Neural cell (in vitro differentiated cells): ENCODE measurements around the gene CDO1. TPM values are rescaled to one million over a fixed set of nuclear protein-coding genes. Genes with fewer than 3 reads are reported as not detected.

Experiments
- H2AFZ ChIP-seq: fragments of 200-600, 300-800 bp; sonication (generic), shearing (Covaris generic); 2 replicates; pipeline ENCODE4 v1.6.0; 2014; ENCODE audit warnings: low read depth, mild to moderate bottlenecking, antibody characterized with exemption, low read length, moderate library complexity
- H3F3A ChIP-seq: fragments of 200-600 bp; shearing (Covaris generic); 2 replicates; pipeline ENCODE4 v1.6.1; 2016; ENCODE audit warnings: mild to moderate bottlenecking, moderate library complexity, mixed read lengths, antibody characterized with exemption, low read length; ENCODE audit not compliant: insufficient read depth, poor library complexity, severe bottlenecking
- H3K27ac ChIP-seq: fragments of 200-600, 300-800 bp; sonication (generic), shearing (Covaris generic); 2 replicates; pipeline ENCODE4 v1.5.1; 2014; ENCODE audit warnings: mild to moderate bottlenecking, low read length, moderate library complexity
- H3K27me3 ChIP-seq: fragments of 300-800, 200-600 bp; sonication (generic), shearing (Covaris generic); 2 replicates; pipeline ENCODE4 v1.6.0; 2014; ENCODE audit warnings: mild to moderate bottlenecking, low read depth, low read length, moderate library complexity; ENCODE audit not compliant: insufficient read depth
- H3K36me3 ChIP-seq: fragments of 300-800, 200-600 bp; sonication (generic), shearing (Covaris generic); 2 replicates; pipeline ENCODE4 v1.5.1; 2014; ENCODE audit warnings: mild to moderate bottlenecking, antibody characterized with exemption, low read length, moderate library complexity; ENCODE audit not compliant: insufficient read depth
- H3K4me2 ChIP-seq: fragments of 300-800, 200-600 bp; sonication (generic), shearing (Covaris generic); 2 replicates; pipeline ENCODE4 v1.6.0; 2014; ENCODE audit warnings: mild to moderate bottlenecking, low read length
- H3K4me3 ChIP-seq: fragments of 300-800, 200-600 bp; sonication (generic), shearing (Covaris generic); 2 replicates; pipeline ENCODE4 v1.5.1; 2014; ENCODE audit warnings: mild to moderate bottlenecking, low read length, moderate library complexity
- H3K79me2 ChIP-seq: fragments of 200-600 bp; shearing (Covaris generic); replicated peaks from 2 replicates; pipeline ENCODE4 v1.6.0; 2014; ENCODE audit warnings: mild to moderate bottlenecking, low read length, moderate library complexity; ENCODE audit not compliant: insufficient read depth
- H3K9ac ChIP-seq: fragments of 300-800, 200-600 bp; sonication (generic), shearing (Covaris generic); 2 replicates; pipeline ENCODE4 v1.6.1; 2016; ENCODE audit warnings: mild to moderate bottlenecking, low read length, mixed read lengths
- H3K9me2 ChIP-seq: fragments of 200-600 bp; shearing (Covaris generic); 2 replicates; pipeline ENCODE4 v1.6.1; 2016; ENCODE audit warnings: mild to moderate bottlenecking, low read length, mixed read lengths; ENCODE audit not compliant: insufficient read depth
- H3K9me3 ChIP-seq: fragments of 200-600, 300-800 bp; sonication (generic), shearing (Covaris generic); 2 replicates; pipeline ENCODE4 v1.6.1; 2016; ENCODE audit warnings: mild to moderate bottlenecking, mixed run types, low read length, moderate library complexity, mixed read lengths
- H4K20me1 ChIP-seq: fragments of 200-600 bp; shearing (Covaris generic); 2 replicates; pipeline ENCODE4 v1.6.1; 2016; ENCODE audit warnings: mild to moderate bottlenecking, mixed run types; ENCODE audit not compliant: insufficient read depth
- EP300 ChIP-seq: fragments of 450-650 bp; conservative IDR thresholded peaks from 2 replicates; pipeline ENCODE4 v1.6.1; 2014; ENCODE audit warnings: antibody characterized with exemption, mild to moderate bottlenecking, moderate library complexity; ENCODE audit not compliant: poor library complexity, severe bottlenecking
- EZH2 ChIP-seq: fragments of 200-600, 300-800 bp; shearing (Covaris generic), sonication (generic); IDR thresholded peaks from 2 replicates; pipeline ENCODE4 v1.6.1; 2014; ENCODE audit warnings: antibody characterized with exemption, low read length, borderline replicate concordance, mild to moderate bottlenecking; ENCODE audit not compliant: insufficient read depth, poor library complexity, severe bottlenecking
- MXI1 ChIP-seq: fragments of 450-650 bp; conservative IDR thresholded peaks from 2 replicates; pipeline ENCODE4 v1.6.1; 2014; ENCODE audit warnings: antibody characterized with exemption, mild to moderate bottlenecking; ENCODE audit not compliant: poor library complexity, severe bottlenecking
- POLR2AphosphoS5 ChIP-seq: IDR thresholded peaks from 2 replicates; pipeline ENCODE4 v1.6.1; 2012
- RAD21 ChIP-seq: fragments of 450-650 bp; conservative IDR thresholded peaks from 2 replicates; pipeline ENCODE4 v1.6.1; 2014; ENCODE audit warnings: antibody characterized with exemption, mild to moderate bottlenecking, moderate library complexity
- SMC3 ChIP-seq: fragments of 450-650 bp; conservative IDR thresholded peaks from 2 replicates; pipeline ENCODE4 v1.6.1; 2014; ENCODE audit warnings: antibody characterized with exemption, mild to moderate bottlenecking, moderate library complexity; ENCODE audit not compliant: poor library complexity
- TAF1 ChIP-seq: IDR thresholded peaks from 2 replicates; pipeline ENCODE4 v1.6.1; 2012; ENCODE audit warnings: low read depth
- polyA plus RNA-seq: library from polyadenylated mRNA; depleted of rRNA; stranded (reverse); fragments of >200 nt; gene quantifications from 2 replicates; pipeline ENCODE4 v1.2.3, GENCODE V29; 2014
- TF ChIP-seq, protein P1 (sequence below): fragments of 450-650 bp; IDR thresholded peaks from 2 replicates; pipeline ENCODE4 v1.5.1; 2014; ENCODE audit warnings: antibody characterized with exemption, mild to moderate bottlenecking, moderate library complexity; ENCODE audit not compliant: poor library complexity, severe bottlenecking
- TF ChIP-seq, protein P2 (sequence below): IDR thresholded peaks from 2 replicates; pipeline ENCODE4 v1.6.1; 2012; ENCODE audit warnings: borderline replicate concordance

CDO1 gene
- polyA plus RNA-seq, 1 donor from 2014 or later: 201 TPM

DNA sequence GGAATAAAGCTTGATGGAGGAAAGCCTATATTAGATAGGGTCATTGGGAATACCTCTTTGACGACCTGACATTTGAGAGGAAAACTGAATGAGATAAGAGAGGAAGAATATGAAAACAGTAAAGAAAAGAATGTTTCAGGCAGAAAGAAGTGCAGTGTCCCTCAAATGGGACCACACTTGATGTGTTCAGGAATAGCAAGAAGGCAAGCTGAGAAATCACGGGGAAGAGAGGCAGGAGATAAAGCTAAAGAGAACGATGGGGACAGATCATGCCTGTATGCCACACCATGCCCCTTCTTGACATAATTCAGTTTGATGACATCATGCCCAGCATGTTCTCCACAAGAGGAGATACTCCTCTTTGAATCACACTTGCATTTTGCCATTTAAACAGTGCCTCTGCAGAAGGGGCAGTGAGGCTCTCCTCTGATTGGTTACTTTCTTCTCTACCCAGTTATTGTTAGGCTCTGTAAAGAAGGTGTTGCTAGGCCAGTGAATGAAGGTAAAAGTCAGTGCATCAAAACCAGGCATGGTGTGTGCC is 32.9 kb upstream of the CDO1 start:
- TF ChIP-seq SMC3: no peak
- TF ChIP-seq RAD21: no peak
- no peak for TF ChIP-seq MXI1
- TF ChIP-seq EP300: no peak
- TF ChIP-seq TAF1: no peak
- TF ChIP-seq, protein P1, sequence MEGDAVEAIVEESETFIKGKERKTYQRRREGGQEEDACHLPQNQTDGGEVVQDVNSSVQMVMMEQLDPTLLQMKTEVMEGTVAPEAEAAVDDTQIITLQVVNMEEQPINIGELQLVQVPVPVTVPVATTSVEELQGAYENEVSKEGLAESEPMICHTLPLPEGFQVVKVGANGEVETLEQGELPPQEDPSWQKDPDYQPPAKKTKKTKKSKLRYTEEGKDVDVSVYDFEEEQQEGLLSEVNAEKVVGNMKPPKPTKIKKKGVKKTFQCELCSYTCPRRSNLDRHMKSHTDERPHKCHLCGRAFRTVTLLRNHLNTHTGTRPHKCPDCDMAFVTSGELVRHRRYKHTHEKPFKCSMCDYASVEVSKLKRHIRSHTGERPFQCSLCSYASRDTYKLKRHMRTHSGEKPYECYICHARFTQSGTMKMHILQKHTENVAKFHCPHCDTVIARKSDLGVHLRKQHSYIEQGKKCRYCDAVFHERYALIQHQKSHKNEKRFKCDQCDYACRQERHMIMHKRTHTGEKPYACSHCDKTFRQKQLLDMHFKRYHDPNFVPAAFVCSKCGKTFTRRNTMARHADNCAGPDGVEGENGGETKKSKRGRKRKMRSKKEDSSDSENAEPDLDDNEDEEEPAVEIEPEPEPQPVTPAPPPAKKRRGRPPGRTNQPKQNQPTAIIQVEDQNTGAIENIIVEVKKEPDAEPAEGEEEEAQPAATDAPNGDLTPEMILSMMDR: no peak
- no peak for TF ChIP-seq POLR2AphosphoS5
- TF ChIP-seq, protein P2, sequence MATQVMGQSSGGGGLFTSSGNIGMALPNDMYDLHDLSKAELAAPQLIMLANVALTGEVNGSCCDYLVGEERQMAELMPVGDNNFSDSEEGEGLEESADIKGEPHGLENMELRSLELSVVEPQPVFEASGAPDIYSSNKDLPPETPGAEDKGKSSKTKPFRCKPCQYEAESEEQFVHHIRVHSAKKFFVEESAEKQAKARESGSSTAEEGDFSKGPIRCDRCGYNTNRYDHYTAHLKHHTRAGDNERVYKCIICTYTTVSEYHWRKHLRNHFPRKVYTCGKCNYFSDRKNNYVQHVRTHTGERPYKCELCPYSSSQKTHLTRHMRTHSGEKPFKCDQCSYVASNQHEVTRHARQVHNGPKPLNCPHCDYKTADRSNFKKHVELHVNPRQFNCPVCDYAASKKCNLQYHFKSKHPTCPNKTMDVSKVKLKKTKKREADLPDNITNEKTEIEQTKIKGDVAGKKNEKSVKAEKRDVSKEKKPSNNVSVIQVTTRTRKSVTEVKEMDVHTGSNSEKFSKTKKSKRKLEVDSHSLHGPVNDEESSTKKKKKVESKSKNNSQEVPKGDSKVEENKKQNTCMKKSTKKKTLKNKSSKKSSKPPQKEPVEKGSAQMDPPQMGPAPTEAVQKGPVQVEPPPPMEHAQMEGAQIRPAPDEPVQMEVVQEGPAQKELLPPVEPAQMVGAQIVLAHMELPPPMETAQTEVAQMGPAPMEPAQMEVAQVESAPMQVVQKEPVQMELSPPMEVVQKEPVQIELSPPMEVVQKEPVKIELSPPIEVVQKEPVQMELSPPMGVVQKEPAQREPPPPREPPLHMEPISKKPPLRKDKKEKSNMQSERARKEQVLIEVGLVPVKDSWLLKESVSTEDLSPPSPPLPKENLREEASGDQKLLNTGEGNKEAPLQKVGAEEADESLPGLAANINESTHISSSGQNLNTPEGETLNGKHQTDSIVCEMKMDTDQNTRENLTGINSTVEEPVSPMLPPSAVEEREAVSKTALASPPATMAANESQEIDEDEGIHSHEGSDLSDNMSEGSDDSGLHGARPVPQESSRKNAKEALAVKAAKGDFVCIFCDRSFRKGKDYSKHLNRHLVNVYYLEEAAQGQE: no peak
- TF ChIP-seq EZH2: no peak
- H3K27ac ChIP-seq: peak overlapping the region; percentile 62
- H4K20me1 ChIP-seq: no peaks in the 10 kb centered on the region

DNA sequence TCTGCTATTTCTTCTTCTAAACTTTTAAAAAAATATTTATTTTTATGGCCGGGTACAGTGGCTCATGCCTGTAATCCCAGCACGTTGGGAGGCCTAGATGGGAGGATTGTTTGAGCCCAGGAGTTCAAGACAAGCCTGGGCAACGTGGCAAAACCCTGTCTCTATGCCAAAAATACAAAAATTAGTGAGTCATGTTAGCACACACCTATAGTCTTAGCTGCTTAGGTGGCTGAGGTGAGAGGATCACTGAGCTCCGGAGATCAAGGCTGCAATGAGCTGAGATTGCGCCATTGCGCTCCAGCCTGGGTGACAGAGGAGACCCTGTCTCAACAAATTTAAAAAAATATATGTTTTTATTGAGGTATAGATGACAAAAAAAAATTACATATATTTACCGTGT is 30.8 kb upstream of the CDO1 start:
- Histone ChIP-seq H3K4me3 (no peak overlapping the region), H3K79me2 (peaks cover 68% of the 10 kb centered on the region), H3K4me2 (no peak overlapping the region), H3K27me3 (no peaks in the 10 kb centered on the region), H3K27ac (no peak overlapping the region), H3K9me2 (no peaks in the 10 kb centered on the region), H2AFZ (no peak overlapping the region), H4K20me1 (no peaks in the 10 kb centered on the region), H3F3A (no peaks in the 10 kb centered on the region), H3K36me3 (no peaks in the 10 kb centered on the region), H3K9ac (no peak overlapping the region), H3K9me3 (no peaks in the 10 kb centered on the region)
- TF ChIP-seq, protein P2: no peak
- TF ChIP-seq RAD21 (no peak), TAF1 (no peak), EZH2 (no peak), MXI1 (no peak), POLR2AphosphoS5 (no peak), SMC3 (no peak)
- TF ChIP-seq, protein P1: no peak

More for the DNA sequence above, 32.9 kb upstream of the CDO1 start:
- no peaks in the 10 kb centered on the region for H3K27me3 ChIP-seq
- no peaks in the 10 kb centered on the region for H3K9me2 ChIP-seq
- peaks cover 70% of the 10 kb centered on the region for H3K79me2 ChIP-seq
- no peak overlapping the region for H3K9ac ChIP-seq
- no peaks in the 10 kb centered on the region for H3K36me3 ChIP-seq
- no peak overlapping the region for H2AFZ ChIP-seq
- no peaks in the 10 kb centered on the region for H3F3A ChIP-seq
- H3K9me3 ChIP-seq: peaks cover 3% of the 10 kb centered on the region
- peak overlapping the region; percentile 34 for H3K4me3 ChIP-seq
- H3K4me2 ChIP-seq: no peak overlapping the region
